ENCODE data around the gene MUC22.

MUC22 gene

DNA sequence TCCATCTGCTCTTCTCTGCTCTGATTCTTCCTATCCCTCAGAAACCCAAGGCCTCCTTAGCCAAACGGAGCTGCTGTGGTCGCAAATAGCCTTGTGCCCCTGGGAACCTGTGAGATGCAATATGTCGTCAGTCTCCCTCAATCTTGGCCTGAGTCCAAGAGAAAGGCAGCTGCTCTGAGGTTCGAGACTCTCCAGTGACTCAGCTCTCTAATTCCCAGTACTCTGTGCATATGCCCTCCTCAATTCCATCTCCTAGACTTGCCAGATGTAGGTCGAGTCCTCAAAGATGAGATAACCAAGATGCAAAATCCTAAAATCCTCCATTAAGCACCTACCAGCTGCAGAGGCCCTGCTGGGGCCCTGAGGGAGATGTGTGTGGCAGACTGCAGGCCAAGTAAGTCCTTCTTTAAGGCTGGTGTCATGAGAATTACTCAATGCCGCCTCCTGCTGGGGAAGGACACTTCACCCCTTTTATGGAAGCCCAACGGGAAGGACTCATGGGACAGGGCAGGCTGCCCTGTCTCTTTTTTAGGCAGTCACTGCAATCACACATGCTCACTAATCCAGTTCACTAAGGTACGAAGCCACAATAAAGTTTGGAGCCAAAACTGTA is 73.6 kb downstream of the MUC22 start:
- no peak for FAIRE-seq

Measured in colon (tissue), 2 donors.